Measurements from ENCODE around the gene ABCG5.

The ABCG5 gene

GRCh38 chr2:43854671-43855070 lies 16.0 kb upstream of the ABCG5 start:
- in situ Hi-C loops (cut with HindIII; ENCODE audit: low sequenced_read_pairs): no loop called here
- TF ChIP-seq CTCF (IDR thresholded peaks at IDR 0.05; ENCODE audit: low read depth, low read length): no peak

GRCh38 chr2:43853141-43854081 lies 14.8 kb upstream of the ABCG5 start:
- no peak for TF ChIP-seq CTCF (IDR thresholded peaks at IDR 0.05; ENCODE audit: low read depth, low read length)
- in situ Hi-C loops (cut with HindIII; ENCODE audit: low sequenced_read_pairs): no loop called here
- no peak for DNase-seq (ENCODE audit: low read depth, low spot score)
- H3K4me3 ChIP-seq (ENCODE audit: low read depth, low read length): no peak overlapping the region

More at GRCh38 chr2:43854671-43855070, 16.0 kb upstream of the ABCG5 start:
- no peak for DNase-seq (ENCODE audit: low read depth, low spot score)
- no peak overlapping the region for H3K4me3 ChIP-seq (ENCODE audit: low read depth, low read length)

- DNase-seq (ENCODE audit: low read depth, low spot score): no peak
- in situ Hi-C loops (cut with HindIII; ENCODE audit: low sequenced_read_pairs): no loop called here
- TF ChIP-seq CTCF (IDR thresholded peaks at IDR 0.05; ENCODE audit: low read depth, low read length): no peak
- H3K4me3 ChIP-seq (ENCODE audit: low read depth, low read length): no peak overlapping the region
Measured at GRCh38 chr2:43852196-43852730, 13.6 kb upstream of the ABCG5 start.

- no peak for TF ChIP-seq CTCF (IDR thresholded peaks at IDR 0.05; ENCODE audit: low read depth, low read length)
- no peak overlapping the region for H3K4me3 ChIP-seq (ENCODE audit: low read depth, low read length)
- no peak for DNase-seq (ENCODE audit: low read depth, low spot score)
- in situ Hi-C loops (cut with HindIII; ENCODE audit: low sequenced_read_pairs): no loop called here
Measured at GRCh38 chr2:43851011-43851980, 12.7 kb upstream of the ABCG5 start.

GRCh38 chr2:43848214-43848613 lies 9.6 kb upstream of the ABCG5 start:
- DNase-seq (ENCODE audit: low read depth, low spot score): no peak
- in situ Hi-C loops (cut with HindIII; ENCODE audit: low sequenced_read_pairs): no loop called here

More at GRCh38 chr2:43848214-43848613, 9.6 kb upstream of the ABCG5 start:
- H3K4me3 ChIP-seq (ENCODE audit: low read depth, low read length): no peak overlapping the region
- TF ChIP-seq CTCF (IDR thresholded peaks at IDR 0.05; ENCODE audit: low read depth, low read length): no peak

Data from astrocyte of the spinal cord (primary cell).